Amniotic stem cell (primary cell): ENCODE measurements around the gene SCFD2.
"Not testable (repeated sequence)": the region's sequence is repeated elsewhere in the genome, so short reads cannot be mapped to it uniquely, and the experiment has no call there.

Experiments
- DNase-seq: peaks from one replicate; lab custom pipeline; 2025; lab: John Stamatoyannopoulos, UW

Gene SCFD2

GRCh38 chr4:53346392-53346791 is 19.5 kb downstream of the SCFD2 start:
- not testable (repeated sequence) for DNase-seq

GRCh38 chr4:53340145-53340544 is 25.7 kb downstream of the SCFD2 start:
- not testable (repeated sequence) for DNase-seq

GRCh38 chr4:53334916-53335315 is 30.9 kb downstream of the SCFD2 start:
- not testable (repeated sequence) for DNase-seq

GRCh38 chr4:53326535-53326934 is 39.3 kb downstream of the SCFD2 start:
- DNase-seq: no peak

GRCh38 chr4:53322696-53323095 is 43.2 kb downstream of the SCFD2 start:
- no peak for DNase-seq

- DNase-seq: no peak
Observed at GRCh38 chr4:53321984-53322289, 43.9 kb downstream of the SCFD2 start.

GRCh38 chr4:53321151-53321983 is 44.5 kb downstream of the SCFD2 start:
- DNase-seq: peak; percentile 87

- no peak for DNase-seq
Observed at GRCh38 chr4:53315300-53315699, 50.6 kb downstream of the SCFD2 start.

- no peak for DNase-seq
Observed at GRCh38 chr4:53314252-53314651, 51.6 kb downstream of the SCFD2 start.

- DNase-seq: no peak
Observed at GRCh38 chr4:53313510-53313909, 52.4 kb downstream of the SCFD2 start.

GRCh38 chr4:53309321-53310040 is 56.4 kb downstream of the SCFD2 start:
- peak; percentile 20 for DNase-seq

GRCh38 chr4:53307819-53308780 is 57.8 kb downstream of the SCFD2 start:
- DNase-seq: no peak

- DNase-seq: no peak
Observed at GRCh38 chr4:53307210-53307609, 58.7 kb downstream of the SCFD2 start.

GRCh38 chr4:53306729-53307128 is 59.1 kb downstream of the SCFD2 start:
- peak; percentile 8 for DNase-seq

GRCh38 chr4:53292209-53292608 is 73.7 kb downstream of the SCFD2 start:
- not testable (repeated sequence) for DNase-seq

GRCh38 chr4:53281438-53281837 is 84.4 kb downstream of the SCFD2 start:
- no peak for DNase-seq

- DNase-seq: no peak
Observed at GRCh38 chr4:53280846-53281245, 85.0 kb downstream of the SCFD2 start.

- DNase-seq: no peak
Observed at GRCh38 chr4:53274609-53275268, 91.1 kb downstream of the SCFD2 start.

- DNase-seq: no peak
Observed at GRCh38 chr4:53273726-53274125, 92.1 kb downstream of the SCFD2 start.

GRCh38 chr4:53267026-53267425 is 98.8 kb downstream of the SCFD2 start:
- no peak for DNase-seq

GRCh38 chr4:53255986-53256385 is 109.9 kb downstream of the SCFD2 start:
- not testable (repeated sequence) for DNase-seq

- DNase-seq: no peak
Observed at GRCh38 chr4:53240573-53240972, 125.3 kb downstream of the SCFD2 start.
